Measurements from ENCODE around the gene PARD6A.

DNA sequence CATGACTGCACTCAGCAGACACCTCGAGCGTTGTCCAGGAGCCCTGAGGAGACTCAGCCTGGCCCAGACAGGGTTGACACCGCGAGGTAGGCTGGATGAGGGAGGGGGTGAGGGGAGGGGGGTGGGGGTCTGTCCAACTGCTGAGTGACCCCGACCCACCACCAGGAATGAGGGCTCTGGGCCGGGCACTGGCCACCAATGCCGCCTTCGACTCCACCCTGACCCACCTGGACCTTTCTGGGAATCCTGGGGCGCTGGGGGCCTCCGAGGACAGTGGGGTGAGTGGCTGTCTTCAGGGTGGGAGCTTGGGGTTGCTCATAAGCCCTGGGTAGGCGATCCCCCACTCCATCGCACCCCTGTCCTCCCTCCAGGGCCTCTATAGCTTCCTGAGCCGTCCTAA, 13.1 kb upstream of the PARD6A start:
- TF ChIP-seq EP300 (IDR thresholded peaks at IDR 0.05) (no peak), CTCF (IDR thresholded peaks at IDR 0.05) (no peak), POLR2AphosphoS5 (IDR thresholded peaks at IDR 0.05) (no peak)
